ENCODE measurements around the gene ALDH3A2. TPM values are rescaled to one million over a fixed set of nuclear protein-coding genes. Genes with fewer than 3 reads are reported as not detected.
A peak's percentile ranks its signal among the peaks of the same experiment; 100 is the strongest.

Gene ALDH3A2
- total RNA-seq = 10 to 100 TPM; 25.6 to 47.2 (median 30.4) TPM

DNA sequence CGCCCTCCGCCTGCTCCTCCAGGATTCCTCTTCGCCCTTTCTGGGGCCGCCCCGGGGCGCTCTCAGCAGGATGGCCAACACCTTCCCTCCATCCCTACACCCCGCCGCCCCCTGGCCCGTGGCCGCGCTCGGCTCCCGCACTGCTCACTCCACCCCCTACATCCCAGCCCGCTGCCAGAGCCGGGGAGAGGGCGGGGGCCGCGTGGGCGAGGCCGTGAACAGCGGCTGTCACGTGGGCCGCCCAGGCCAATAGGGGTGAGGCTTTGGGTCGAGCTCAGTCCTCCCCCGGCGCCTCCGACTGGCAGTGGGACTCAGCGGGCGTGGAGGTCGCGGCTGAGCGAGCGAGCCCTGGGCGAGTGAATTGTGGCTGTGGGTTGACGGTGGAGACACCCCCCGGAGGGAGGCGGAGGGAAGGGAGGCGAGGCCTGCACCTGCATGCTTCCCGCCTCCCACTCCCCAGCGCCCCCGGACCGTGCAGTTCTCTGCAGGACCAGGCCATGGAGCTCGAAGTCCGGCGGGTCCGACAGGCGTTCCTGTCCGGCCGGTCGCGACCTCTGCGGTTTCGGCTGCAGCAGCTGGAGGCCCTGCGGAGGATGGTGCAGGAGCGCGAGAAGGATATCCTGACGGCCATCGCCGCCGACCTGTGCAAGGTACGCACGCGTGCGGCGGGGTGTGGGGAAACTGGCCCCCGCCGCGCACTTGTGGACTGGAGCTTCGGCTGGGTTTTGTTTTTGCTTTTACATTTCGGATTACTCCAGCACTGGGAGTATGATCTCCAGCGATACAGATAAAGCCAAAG lies at the start of gene ALDH3A2:
ALDH3A2 (plus strand) TSS at position 277 of the 799 bp plus-strand sequence; CDS start at position 498, 221 bp downstream.
- peak within 1 kb of the TSS; percentile 51 to 71 (median 60) for H3K4me3 ChIP-seq
- H3K27ac ChIP-seq = peak within 1 kb of the TSS; percentile 85 to 92
- ATAC-seq (replicated peaks in 6 of 8) = peak; percentile 92 to 97 (median 96)
- WGBS, 10 experiments = 0 to 4% (median 0%) methylated on average over 1 to 22 of the region's 71 CpGs; no CpG with 5 or more reads in 4 of the 10 experiments
- peaks cover 18 to 29% of the 10 kb centered on the region in 2 donors for H3K4me1 ChIP-seq (replicated peaks in 1 of 2)
- in situ Hi-C loops (cut with MboI; ENCODE audit: low pct_unique_long_range_greater_than_20kb in 2 of 9, low sequenced_read_pairs in 9 of 9, unreplicated experiment in 9 of 9) = loop anchor here in 1 of 9 experiments (10.0 kb wide), 1 partner anchor 134 kb away; no protein-coding TSS in a partner anchor

DNA sequence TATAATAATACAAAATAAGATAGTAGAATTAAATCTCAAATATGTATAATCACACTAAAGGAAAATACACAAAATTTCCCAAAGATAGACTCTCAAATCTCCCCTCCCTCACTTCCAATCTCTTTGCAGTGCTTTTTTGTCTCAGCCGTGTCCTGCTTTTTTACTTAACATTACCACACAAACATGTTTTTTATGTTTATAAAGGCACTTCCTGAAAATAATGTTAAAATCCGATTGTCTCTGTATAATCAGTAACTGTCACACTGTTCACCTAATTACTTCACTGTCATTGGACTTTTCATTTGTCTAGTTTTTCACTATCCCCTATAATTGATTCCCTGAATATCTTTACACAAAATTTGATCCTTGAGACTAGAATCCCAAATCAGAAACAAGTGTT lies 38.2 kb upstream of the ALDH3A2 start:
- no peak for ATAC-seq (replicated peaks in 6 of 8)
- WGBS, 10 experiments = 27 to 100% (median 75%) methylated on average over 1 to 2 of the region's 2 CpGs
- Histone ChIP-seq H3K4me3 (no peak overlapping the region), H3K27ac (no peak overlapping the region), H3K4me1 (replicated peaks in 1 of 2) (no peaks in the 10 kb centered on the region)
- in situ Hi-C loops (cut with MboI; ENCODE audit: low pct_unique_long_range_greater_than_20kb in 2 of 9, low sequenced_read_pairs in 9 of 9, unreplicated experiment in 9 of 9) = no loop called here

- 44 to 93% (median 86%) methylated on average over 1 to 5 of the region's 5 CpGs for WGBS, 10 experiments
Observed at GRCh38 chr17:19610879-19611278, 37.7 kb upstream of the ALDH3A2 start.

DNA sequence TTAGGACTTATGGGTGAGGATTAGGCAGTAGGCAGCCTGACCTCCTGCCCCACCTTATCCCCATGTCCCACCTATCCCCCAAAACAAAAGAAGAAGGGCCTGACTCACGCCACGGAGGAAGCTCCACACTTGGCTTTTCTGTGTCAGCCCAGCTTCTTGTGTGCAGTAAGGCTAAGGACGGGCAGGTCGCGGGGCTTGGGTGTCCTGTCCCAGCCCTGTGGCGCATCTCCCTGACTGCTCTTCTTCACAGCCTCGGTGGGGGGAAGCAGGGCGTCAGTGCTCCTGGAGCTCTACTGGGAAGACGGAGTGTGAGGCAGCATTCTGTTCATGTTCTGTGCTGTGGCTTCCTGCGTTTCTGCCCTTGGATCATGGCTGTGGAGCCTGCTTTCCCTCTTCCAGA lies 34.6 kb upstream of the ALDH3A2 start:
- Histone ChIP-seq H3K27ac (no peak overlapping the region), H3K4me3 (no peak overlapping the region), H3K4me1 (replicated peaks in 1 of 2) (no peaks in the 10 kb centered on the region)
- in situ Hi-C loops (cut with MboI; ENCODE audit: low pct_unique_long_range_greater_than_20kb in 2 of 9, low sequenced_read_pairs in 9 of 9, unreplicated experiment in 9 of 9) = no loop called here
- 51 to 100% (median 75%) methylated on average over 1 to 5 of the region's 10 CpGs; no CpG with 5 or more reads in 3 of the 10 experiments for WGBS, 10 experiments
- no peak for ATAC-seq (replicated peaks in 6 of 8)

More at GRCh38 chr17:19610879-19611278, 37.7 kb upstream of the ALDH3A2 start:
- H3K4me3 ChIP-seq = no peak overlapping the region
- no peak for ATAC-seq (replicated peaks in 6 of 8)
- H3K4me1 ChIP-seq (replicated peaks in 1 of 2) = no peaks in the 10 kb centered on the region
- H3K27ac ChIP-seq = no peak overlapping the region
- in situ Hi-C loops (cut with MboI; ENCODE audit: low pct_unique_long_range_greater_than_20kb in 2 of 9, low sequenced_read_pairs in 9 of 9, unreplicated experiment in 9 of 9) = no loop called here

DNA sequence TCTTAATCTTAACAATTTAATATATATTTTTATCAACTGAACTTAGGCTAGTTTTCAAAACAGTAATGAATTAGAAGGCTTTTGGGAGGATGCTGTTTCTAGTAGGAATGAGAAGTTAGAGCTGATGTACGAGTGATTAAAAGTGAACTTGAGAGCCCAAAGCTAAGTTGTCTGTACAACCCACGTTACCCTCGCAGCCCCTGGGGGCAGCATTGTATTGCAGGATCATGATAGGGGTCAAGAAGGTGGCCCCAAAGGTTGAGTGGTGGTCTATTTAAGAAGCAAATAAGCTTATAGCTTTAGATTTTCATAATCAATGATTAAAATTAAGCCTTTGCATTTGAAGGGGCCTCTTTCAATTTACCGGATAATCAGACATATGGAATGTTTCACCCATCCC lies 33.7 kb upstream of the ALDH3A2 start:
- no peak for ATAC-seq (replicated peaks in 6 of 8)
- 71 to 100% (median 88%) methylated on average over 1 to 4 of the region's 4 CpGs for WGBS, 10 experiments
- H3K27ac ChIP-seq = no peak overlapping the region
- in situ Hi-C loops (cut with MboI; ENCODE audit: low pct_unique_long_range_greater_than_20kb in 2 of 9, low sequenced_read_pairs in 9 of 9, unreplicated experiment in 9 of 9) = no loop called here
- H3K4me1 ChIP-seq (replicated peaks in 1 of 2) = no peaks in the 10 kb centered on the region
- H3K4me3 ChIP-seq = no peak overlapping the region

DNA sequence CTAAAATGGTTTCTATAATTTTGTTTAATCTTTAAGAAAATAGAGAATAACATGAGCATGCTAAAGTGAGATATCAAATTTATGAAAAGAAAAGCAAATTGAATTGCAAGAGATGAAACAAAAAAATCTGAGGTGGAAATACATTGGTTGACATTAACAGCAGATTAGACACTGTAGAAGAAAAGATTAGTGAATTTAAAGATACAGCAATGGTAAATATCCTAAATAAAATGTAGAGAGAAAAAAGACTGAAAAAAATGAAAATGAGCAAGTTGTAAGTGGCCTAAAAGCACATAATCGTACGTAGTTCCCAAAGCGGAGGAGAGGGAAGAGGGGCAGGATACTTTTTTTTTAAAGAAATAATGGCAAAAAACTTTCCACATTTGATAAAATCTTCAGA lies 30.5 kb upstream of the ALDH3A2 start:
- Histone ChIP-seq H3K4me1 (replicated peaks in 1 of 2) (no peaks in the 10 kb centered on the region), H3K4me3 (no peak overlapping the region), H3K27ac (no peak overlapping the region)
- no peak for ATAC-seq (replicated peaks in 6 of 8)
- in situ Hi-C loops (cut with MboI; ENCODE audit: low pct_unique_long_range_greater_than_20kb in 2 of 9, low sequenced_read_pairs in 9 of 9, unreplicated experiment in 9 of 9) = no loop called here
- WGBS, 10 experiments = 38 to 100% (median 89%) methylated on average over 3 of the region's 3 CpGs; no CpG with 5 or more reads in 1 of the 10 experiments

DNA sequence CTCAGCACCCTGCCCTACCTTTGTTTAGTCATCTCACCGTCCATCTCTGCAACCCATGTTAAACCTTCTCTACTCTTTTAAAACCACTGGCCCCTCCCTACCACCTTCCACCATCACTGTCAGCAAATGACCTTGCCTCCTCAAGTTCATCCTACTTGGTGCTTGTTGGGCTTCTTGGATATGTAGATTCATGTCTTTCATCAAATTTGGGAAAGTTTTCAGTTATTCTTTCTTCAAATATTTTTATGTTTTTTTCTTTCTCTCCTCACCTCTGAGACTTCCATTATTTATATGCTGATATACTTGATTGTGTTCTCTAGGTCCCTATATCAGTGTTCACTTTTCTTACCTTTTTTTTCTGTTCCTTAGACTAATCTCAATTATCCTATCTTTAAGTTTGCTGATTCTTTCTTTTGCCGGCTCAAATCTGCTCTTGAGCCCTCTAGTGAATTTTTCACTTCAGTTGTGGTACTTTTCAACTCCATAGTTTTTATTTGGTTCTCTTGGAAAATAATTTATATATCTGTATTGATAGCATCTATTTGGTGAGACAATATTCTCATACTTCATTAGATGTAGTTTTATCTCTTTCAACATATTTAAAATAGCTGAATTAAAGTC lies 28.7 kb upstream of the ALDH3A2 start:
- ATAC-seq (replicated peaks in 6 of 8) = no peak
- in situ Hi-C loops (cut with MboI; ENCODE audit: low pct_unique_long_range_greater_than_20kb in 2 of 9, low sequenced_read_pairs in 9 of 9, unreplicated experiment in 9 of 9) = no loop called here

GRCh38 chr17:19621697-19622096 lies 26.9 kb upstream of the ALDH3A2 start:
- in situ Hi-C loops (cut with MboI; ENCODE audit: low pct_unique_long_range_greater_than_20kb in 2 of 9, low sequenced_read_pairs in 9 of 9, unreplicated experiment in 9 of 9) = no loop called here
- Histone ChIP-seq H3K4me3 (no peak overlapping the region), H3K4me1 (replicated peaks in 1 of 2) (no peaks in the 10 kb centered on the region), H3K27ac (no peak overlapping the region)
- no peak for ATAC-seq (replicated peaks in 6 of 8)
- WGBS, 10 experiments = 85 to 100% (median 100%) methylated on average over 1 of the region's 1 CpG; no CpG with 5 or more reads in 3 of the 10 experiments

More for the DNA sequence above, 28.7 kb upstream of the ALDH3A2 start:
- no peak overlapping the region for H3K4me3 ChIP-seq
- H3K27ac ChIP-seq = no peak overlapping the region
- WGBS, 10 experiments = 30 to 100% (median 86%) methylated on average over 1 to 2 of the region's 2 CpGs; no CpG with 5 or more reads in 1 of the 10 experiments
- H3K4me1 ChIP-seq (replicated peaks in 1 of 2) = no peaks in the 10 kb centered on the region

DNA sequence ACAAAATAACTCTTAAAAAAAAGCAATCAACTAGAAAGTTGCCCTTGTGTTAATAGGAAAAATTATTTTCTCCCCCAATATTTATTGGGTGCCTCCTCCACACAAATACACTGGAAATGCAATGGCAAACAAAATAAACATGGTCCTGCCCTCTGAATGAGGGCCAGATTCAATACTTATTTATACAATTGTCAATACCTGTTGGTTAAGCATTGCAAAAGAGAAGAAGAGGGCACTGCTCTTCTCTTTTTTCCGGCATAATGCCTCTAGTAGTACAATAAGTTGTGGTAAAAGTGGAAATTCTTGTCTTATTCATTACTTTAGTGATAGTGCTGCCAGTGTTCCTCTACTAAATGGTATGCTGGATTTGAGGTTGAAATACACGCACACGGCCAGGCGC lies 22.5 kb upstream of the ALDH3A2 start:
- Histone ChIP-seq H3K4me3 (no peak overlapping the region), H3K4me1 (replicated peaks in 1 of 2) (no peaks in the 10 kb centered on the region), H3K27ac (no peak overlapping the region)
- ATAC-seq (replicated peaks in 6 of 8) = no peak
- 83 to 100% (median 100%) methylated on average over 1 to 4 of the region's 4 CpGs; no CpG with 5 or more reads in 3 of the 10 experiments for WGBS, 10 experiments
- in situ Hi-C loops (cut with MboI; ENCODE audit: low pct_unique_long_range_greater_than_20kb in 2 of 9, low sequenced_read_pairs in 9 of 9, unreplicated experiment in 9 of 9) = no loop called here

- ATAC-seq (replicated peaks in 6 of 8) = no peak
- WGBS, 10 experiments = 0 to 100% (median 76%) methylated on average over 1 to 3 of the region's 3 CpGs
- Histone ChIP-seq H3K4me1 (replicated peaks in 1 of 2) (no peaks in the 10 kb centered on the region), H3K27ac (no peak overlapping the region), H3K4me3 (no peak overlapping the region)
- in situ Hi-C loops (cut with MboI; ENCODE audit: low pct_unique_long_range_greater_than_20kb in 2 of 9, low sequenced_read_pairs in 9 of 9, unreplicated experiment in 9 of 9) = no loop called here
Observed at GRCh38 chr17:19629449-19629848, 19.1 kb upstream of the ALDH3A2 start.

GRCh38 chr17:19630035-19630434 lies 18.5 kb upstream of the ALDH3A2 start:
- in situ Hi-C loops (cut with MboI; ENCODE audit: low pct_unique_long_range_greater_than_20kb in 2 of 9, low sequenced_read_pairs in 9 of 9, unreplicated experiment in 9 of 9) = no loop called here
- H3K27ac ChIP-seq = no peak overlapping the region
- H3K4me1 ChIP-seq (replicated peaks in 1 of 2) = no peaks in the 10 kb centered on the region
- no peak overlapping the region for H3K4me3 ChIP-seq
- no peak for ATAC-seq (replicated peaks in 6 of 8)
- WGBS, 10 experiments = 58 to 84% (median 71%) methylated on average over 1 to 4 of the region's 4 CpGs; no CpG with 5 or more reads in 4 of the 10 experiments

- in situ Hi-C loops (cut with MboI; ENCODE audit: low pct_unique_long_range_greater_than_20kb in 2 of 9, low sequenced_read_pairs in 9 of 9, unreplicated experiment in 9 of 9) = no loop called here
- 43 to 90% (median 80%) methylated on average over 1 of the region's 1 CpG; no CpG with 5 or more reads in 5 of the 10 experiments for whole genome bisulfite sequencing, 10 experiments
- no peak overlapping the region for H3K27ac ChIP-seq
- no peaks in the 10 kb centered on the region for H3K4me1 ChIP-seq (replicated peaks in 1 of 2)
- H3K4me3 ChIP-seq = no peak overlapping the region
- no peak for ATAC-seq (replicated peaks in 6 of 8)
Observed at GRCh38 chr17:19630661-19631060, 17.9 kb upstream of the ALDH3A2 start.

- in situ Hi-C loops (cut with MboI; ENCODE audit: low pct_unique_long_range_greater_than_20kb in 2 of 9, low sequenced_read_pairs in 9 of 9, unreplicated experiment in 9 of 9) = no loop called here
- no peaks in the 10 kb centered on the region for H3K4me1 ChIP-seq (replicated peaks in 1 of 2)
- no peak overlapping the region for H3K27ac ChIP-seq
- H3K4me3 ChIP-seq = no peak overlapping the region
- no peak for ATAC-seq (replicated peaks in 6 of 8)
- 65 to 100% (median 100%) methylated on average over 1 to 2 of the region's 2 CpGs; no CpG with 5 or more reads in 3 of the 10 experiments for WGBS, 10 experiments
Observed at GRCh38 chr17:19631905-19632304, 16.6 kb upstream of the ALDH3A2 start.
